GM12892 (cell line): ENCODE measurements around the gene DOCK4.

Experiments
- POLR2A ChIP-seq: IDR thresholded peaks from 2 replicates; pipeline ENCODE4 v1.6.1; 2011; ENCODE audit warnings: low read depth, low read length, control low read depth
- POLR2AphosphoS5 ChIP-seq: IDR thresholded peaks from 2 replicates; pipeline ENCODE4 v1.6.1; 2011; ENCODE audit warnings: low read depth, low read length, control low read depth

DNA sequence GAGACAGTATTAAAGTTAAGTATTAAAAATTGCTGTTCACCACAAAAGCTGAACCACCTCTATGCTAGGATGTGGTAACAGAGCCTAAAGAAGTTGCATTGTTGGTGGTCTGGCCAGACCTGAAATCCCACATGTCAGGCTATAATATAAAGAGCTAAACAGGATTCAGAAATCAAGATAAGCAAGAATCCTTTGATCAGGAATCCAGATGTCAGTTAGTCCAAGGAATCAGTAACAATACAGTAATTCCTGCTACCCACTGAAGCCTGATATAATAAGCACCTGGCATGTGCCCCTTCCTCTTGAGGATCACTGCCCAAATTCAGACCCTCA is 49.2 kb upstream of the DOCK4 start:
- no peak for TF ChIP-seq POLR2AphosphoS5
- no peak for TF ChIP-seq POLR2A
